GM23248 (cell line): ENCODE results near the gene ODAD2. TPM values are rescaled to one million over a fixed set of nuclear protein-coding genes. Genes with fewer than 3 reads are reported as not detected.

Experiments used
- DNase-seq: peaks from one replicate; pipeline ENCODE4 v3.0.0-alpha.2; 2015
- H2AFZ ChIP-seq: fragments of 200-600 bp; sonication (generic); 2 replicates; pipeline ENCODE4 v1.6.1; 2016; ENCODE audit warnings: antibody characterized with exemption
- H3F3A ChIP-seq: fragments of 200-600 bp; sonication (generic); 2 replicates; pipeline ENCODE4 v1.6.1; 2016; ENCODE audit warnings: mild to moderate bottlenecking, antibody characterized with exemption, mixed run types; ENCODE audit not compliant: insufficient read depth
- H3K27ac ChIP-seq: fragments of 200-600 bp; sonication (generic); 2 replicates; pipeline ENCODE4 v1.5.1; 2016; ENCODE audit warnings: mild to moderate bottlenecking
- H3K27me3 ChIP-seq: fragments of 200-600 bp; sonication (generic); replicated peaks from 2 replicates; pipeline ENCODE4 v1.6.1; 2016; ENCODE audit warnings: mild to moderate bottlenecking; ENCODE audit not compliant: insufficient read depth
- H3K36me3 ChIP-seq: fragments of 200-600 bp; sonication (generic); 2 replicates; pipeline ENCODE4 v1.6.1; 2016; ENCODE audit warnings: low read depth, mild to moderate bottlenecking
- H3K4me1 ChIP-seq: fragments of 200-600 bp; sonication (generic); 2 replicates; pipeline ENCODE4 v1.6.1; 2016; ENCODE audit warnings: mild to moderate bottlenecking; ENCODE audit not compliant: insufficient read depth
- H3K4me2 ChIP-seq: fragments of 200-600 bp; sonication (generic); one replicate; pipeline ENCODE4 v1.6.1; 2016; ENCODE audit warnings: mild to moderate bottlenecking; ENCODE audit not compliant: unreplicated experiment
- H3K4me3 ChIP-seq: fragments of 200-600 bp; sonication (generic); 2 replicates; pipeline ENCODE4 v1.5.1; 2016; ENCODE audit warnings: mild to moderate bottlenecking
- H3K79me2 ChIP-seq: fragments of 200-600 bp; sonication (generic); 2 replicates; pipeline ENCODE4 v1.6.1; 2016; ENCODE audit warnings: mild to moderate bottlenecking; ENCODE audit not compliant: insufficient read depth
- H3K9ac ChIP-seq: fragments of 200-600 bp; sonication (generic); 2 replicates; pipeline ENCODE4 v1.6.1; 2016; ENCODE audit warnings: mild to moderate bottlenecking
- H3K9me2 ChIP-seq: fragments of 200-600 bp; sonication (generic); 2 replicates; pipeline ENCODE4 v1.6.1; 2016; ENCODE audit warnings: mixed run types, mild to moderate bottlenecking, moderate library complexity; ENCODE audit not compliant: insufficient read depth
- H3K9me3 ChIP-seq: fragments of 200-600 bp; sonication (generic); one replicate; pipeline ENCODE4 v1.6.1; 2017; ENCODE audit warnings: low read depth
- H4K20me1 ChIP-seq: fragments of 200-600 bp; sonication (generic); 2 replicates; pipeline ENCODE4 v1.6.0; 2016; ENCODE audit not compliant: insufficient read depth
- EZH2 ChIP-seq: fragments of 200-600 bp; sonication (generic); IDR thresholded peaks from 2 replicates; pipeline ENCODE4 v1.6.1; 2018; ENCODE audit warnings: antibody characterized with exemption, mild to moderate bottlenecking; ENCODE audit not compliant: insufficient read depth, poor library complexity, severe bottlenecking
- EZH2phosphoT487 ChIP-seq: fragments of 200-600 bp; sonication (generic); IDR thresholded peaks from 2 replicates; pipeline ENCODE4 v1.6.1; 2018; ENCODE audit warnings: antibody characterized with exemption, moderate library complexity, mild to moderate bottlenecking, low read depth; ENCODE audit not compliant: insufficient read depth
- WGBS, 2 experiments: methylation state at CpG; one replicate each; pipeline ENCODE4 v1.1.6; 2015 to 2017; ENCODE audit warnings: low lambda C conversion rate in 2 of 2, low coverage in 1 of 2; ENCODE audit errors: missing lambda C conversion rate in 2 of 2; 5-methylcytosine and 5-hydroxymethylcytosine counted together
- in situ Hi-C: fragments of 300-500 bp; cut with MboI; formaldehyde crosslinking; loops from 2 replicates; pipeline ENCODE4 v1.15.0; 2020
- polyA plus RNA-seq: library from polyadenylated mRNA; unstranded; fragments of >200 nt; fragmentation: Nextera tagmentation; extraction: Ambion mirVana; gene quantifications from 2 replicates; pipeline ENCODE4 v1.2.1, GENCODE V29; 2016
- total RNA-seq: library from RNA; depleted of rRNA; stranded (reverse); fragments of >200 nt; shearing (Covaris generic); gene quantifications from 2 replicates; pipeline ENCODE4 v1.2.3, GENCODE V29; 2014

Gene ODAD2
- total and polyA plus RNA-seq, 2 experiments from 2014 or later, result 1.5 to 1.7 TPM

- Histone ChIP-seq H3K36me3 (no peaks in the 10 kb centered on the region), H3K4me2 (no peak overlapping the region), H3K27me3 (no peaks in the 10 kb centered on the region), H3K79me2 (no peaks in the 10 kb centered on the region), H3K4me1 (no peaks in the 10 kb centered on the region), H3K9me3 (no peaks in the 10 kb centered on the region), H3K4me3 (no peak overlapping the region), H2AFZ (no peak overlapping the region), H3F3A (no peaks in the 10 kb centered on the region), H3K27ac (no peak overlapping the region), H3K9ac (no peak overlapping the region), H4K20me1 (no peaks in the 10 kb centered on the region), H3K9me2 (no peaks in the 10 kb centered on the region)
- in situ Hi-C loops, result no loop called here
- no peak for TF ChIP-seq EZH2phosphoT487
- no peak for TF ChIP-seq EZH2
- WGBS, 2 experiments, result 24 to 36% methylated on average over 1 of the region's 1 CpG
- peak; percentile 17 for DNase-seq
These were observed 204.7 kb downstream of the ODAD2 start for GRCh38 chr10:27794157-27794556.

GRCh38 chr10:27792216-27792615, 206.7 kb downstream of the ODAD2 start:
- no peaks in the 10 kb centered on the region for H3F3A ChIP-seq
- H3K27ac ChIP-seq, result no peak overlapping the region
- H3K9ac ChIP-seq, result no peak overlapping the region
- H3K27me3 ChIP-seq, result no peaks in the 10 kb centered on the region
- 72 to 84% methylated on average over 2 of the region's 2 CpGs for WGBS, 2 experiments
- no peaks in the 10 kb centered on the region for H3K36me3 ChIP-seq
- H3K79me2 ChIP-seq, result no peaks in the 10 kb centered on the region
- no peaks in the 10 kb centered on the region for H3K9me3 ChIP-seq
- in situ Hi-C loops, result no loop called here
- H3K9me2 ChIP-seq, result no peaks in the 10 kb centered on the region
- H3K4me3 ChIP-seq, result no peak overlapping the region
- H3K4me1 ChIP-seq, result no peaks in the 10 kb centered on the region
- DNase-seq, result peak; percentile 32
- no peak overlapping the region for H3K4me2 ChIP-seq
- H2AFZ ChIP-seq, result no peak overlapping the region
- H4K20me1 ChIP-seq, result no peaks in the 10 kb centered on the region
- TF ChIP-seq EZH2phosphoT487 (no peak), EZH2 (no peak)

GRCh38 chr10:27784272-27784671, 214.6 kb downstream of the ODAD2 start:
- no peak overlapping the region for H2AFZ ChIP-seq
- no peak overlapping the region for H3K9ac ChIP-seq
- TF ChIP-seq EZH2phosphoT487 (no peak), EZH2 (no peak)
- H3K27me3 ChIP-seq, result no peaks in the 10 kb centered on the region
- no peaks in the 10 kb centered on the region for H3K9me3 ChIP-seq
- no peaks in the 10 kb centered on the region for H3K79me2 ChIP-seq
- H3K27ac ChIP-seq, result no peak overlapping the region
- H3K9me2 ChIP-seq, result no peaks in the 10 kb centered on the region
- 68 to 79% methylated on average over 2 of the region's 2 CpGs for WGBS, 2 experiments
- H3K4me1 ChIP-seq, result peaks cover 3% of the 10 kb centered on the region; the same call in 1 of the 2 replicates
- in situ Hi-C loops, result no loop called here
- H3F3A ChIP-seq, result peaks cover 7% of the 10 kb centered on the region; the same call in 1 of the 2 replicates
- H4K20me1 ChIP-seq, result no peaks in the 10 kb centered on the region
- H3K36me3 ChIP-seq, result no peaks in the 10 kb centered on the region
- DNase-seq, result no peak
- H3K4me3 ChIP-seq, result no peak overlapping the region
- H3K4me2 ChIP-seq, result no peak overlapping the region

GRCh38 chr10:27783660-27784059, 215.2 kb downstream of the ODAD2 start:
- H3K27ac ChIP-seq, result no peak overlapping the region
- H3F3A ChIP-seq, result peaks cover 7% of the 10 kb centered on the region; the same call in 1 of the 2 replicates
- WGBS, 2 experiments, result 0 to 9% methylated on average over 1 of the region's 1 CpG

More at GRCh38 chr10:27783660-27784059, 215.2 kb downstream of the ODAD2 start:
- peak; percentile 75 for DNase-seq
- Histone ChIP-seq H3K9me3 (no peaks in the 10 kb centered on the region), H3K27me3 (no peaks in the 10 kb centered on the region), H3K9me2 (no peaks in the 10 kb centered on the region), H3K4me1 (peaks cover 6% of the 10 kb centered on the region; the same call in 1 of the 2 replicates), H3K9ac (no peak overlapping the region), H3K4me2 (no peak overlapping the region), H3K79me2 (no peaks in the 10 kb centered on the region), H4K20me1 (no peaks in the 10 kb centered on the region), H3K36me3 (no peaks in the 10 kb centered on the region), H3K4me3 (no peak overlapping the region), H2AFZ (no peak overlapping the region)
- TF ChIP-seq EZH2phosphoT487 (no peak), EZH2 (no peak)
- in situ Hi-C loops, result no loop called here
